Measurements from ENCODE around the gene ECHDC1.

- TF ChIP-seq CTCF (IDR thresholded peaks at IDR 0.05; ENCODE audit: low read length), result no peak
- TF ChIP-seq EZH2 (IDR thresholded peaks at IDR 0.05; ENCODE audit: borderline replicate concordance, low read length), result no peak
Observed at GRCh38 chr6:127266892-127267645, 76.3 kb downstream of the ECHDC1 start.

Measured in OCI-LY1 (cell line).